GM21576 (cell line): ENCODE data around the gene PIP4K2A.

Source experiments
- ATAC-seq: cut with Tn5 transposase; IDR thresholded peaks from one replicate; pipeline ENCODE4 v1.9.1; 2021; ENCODE audit warnings: mild to moderate bottlenecking, moderate library complexity; ENCODE audit not compliant: unreplicated experiment

PIP4K2A gene

GRCh38 chr10:22623633-22624253 is 90.6 kb downstream of the PIP4K2A start:
- no peak for ATAC-seq

- ATAC-seq, result no peak
Observed at GRCh38 chr10:22622242-22622806, 92.1 kb downstream of the PIP4K2A start.

- no peak for ATAC-seq
Observed at GRCh38 chr10:22621726-22622125, 92.7 kb downstream of the PIP4K2A start.

- no peak for ATAC-seq
Observed at GRCh38 chr10:22620929-22621328, 93.4 kb downstream of the PIP4K2A start.

- ATAC-seq, result no peak
Observed at GRCh38 chr10:22620140-22620857, 94.1 kb downstream of the PIP4K2A start.

- ATAC-seq, result no peak
Observed at GRCh38 chr10:22619101-22619500, 95.3 kb downstream of the PIP4K2A start.

- peak; percentile 27 for ATAC-seq
Observed at GRCh38 chr10:22618078-22618785, 96.1 kb downstream of the PIP4K2A start.

- no peak for ATAC-seq
Observed at GRCh38 chr10:22617516-22617915, 96.9 kb downstream of the PIP4K2A start.

- ATAC-seq, result no peak
Observed at GRCh38 chr10:22617051-22617450, 97.3 kb downstream of the PIP4K2A start.

GRCh38 chr10:22615819-22616499 is 98.4 kb downstream of the PIP4K2A start:
- peak; percentile 66 for ATAC-seq

- ATAC-seq, result no peak
Observed at GRCh38 chr10:22615101-22615500, 99.3 kb downstream of the PIP4K2A start.

GRCh38 chr10:22613011-22613410 is 101.4 kb downstream of the PIP4K2A start:
- ATAC-seq, result no peak

- no peak for ATAC-seq
Observed at GRCh38 chr10:22612318-22612717, 102.1 kb downstream of the PIP4K2A start.

GRCh38 chr10:22611425-22612115 is 102.8 kb downstream of the PIP4K2A start:
- peak; percentile 38 for ATAC-seq

GRCh38 chr10:22610610-22611009 is 103.8 kb downstream of the PIP4K2A start:
- no peak for ATAC-seq

- ATAC-seq, result no peak
Observed at GRCh38 chr10:22609719-22610465, 104.5 kb downstream of the PIP4K2A start.

GRCh38 chr10:22609251-22609650 is 105.1 kb downstream of the PIP4K2A start:
- ATAC-seq, result no peak

- no peak for ATAC-seq
Observed at GRCh38 chr10:22607261-22607660, 107.1 kb downstream of the PIP4K2A start.

GRCh38 chr10:22606164-22606614 is 108.2 kb downstream of the PIP4K2A start:
- ATAC-seq, result peak; percentile 95

- no peak for ATAC-seq
Observed at GRCh38 chr10:22605168-22605567, 109.2 kb downstream of the PIP4K2A start.
